Measurements from ENCODE around the gene KLC1. TPM values are rescaled to one million over a fixed set of nuclear protein-coding genes. Genes with fewer than 3 reads are reported as not detected.
A peak's percentile ranks its signal among the peaks of the same experiment; 100 is the strongest.
"Not testable (repeated sequence)": the region's sequence is repeated elsewhere in the genome, so short reads cannot be mapped to it uniquely, and the experiment has no call there.

KLC1 gene
- total and polyA plus RNA-seq, 11 donors = 127 to 241 (median 158) TPM

DNA sequence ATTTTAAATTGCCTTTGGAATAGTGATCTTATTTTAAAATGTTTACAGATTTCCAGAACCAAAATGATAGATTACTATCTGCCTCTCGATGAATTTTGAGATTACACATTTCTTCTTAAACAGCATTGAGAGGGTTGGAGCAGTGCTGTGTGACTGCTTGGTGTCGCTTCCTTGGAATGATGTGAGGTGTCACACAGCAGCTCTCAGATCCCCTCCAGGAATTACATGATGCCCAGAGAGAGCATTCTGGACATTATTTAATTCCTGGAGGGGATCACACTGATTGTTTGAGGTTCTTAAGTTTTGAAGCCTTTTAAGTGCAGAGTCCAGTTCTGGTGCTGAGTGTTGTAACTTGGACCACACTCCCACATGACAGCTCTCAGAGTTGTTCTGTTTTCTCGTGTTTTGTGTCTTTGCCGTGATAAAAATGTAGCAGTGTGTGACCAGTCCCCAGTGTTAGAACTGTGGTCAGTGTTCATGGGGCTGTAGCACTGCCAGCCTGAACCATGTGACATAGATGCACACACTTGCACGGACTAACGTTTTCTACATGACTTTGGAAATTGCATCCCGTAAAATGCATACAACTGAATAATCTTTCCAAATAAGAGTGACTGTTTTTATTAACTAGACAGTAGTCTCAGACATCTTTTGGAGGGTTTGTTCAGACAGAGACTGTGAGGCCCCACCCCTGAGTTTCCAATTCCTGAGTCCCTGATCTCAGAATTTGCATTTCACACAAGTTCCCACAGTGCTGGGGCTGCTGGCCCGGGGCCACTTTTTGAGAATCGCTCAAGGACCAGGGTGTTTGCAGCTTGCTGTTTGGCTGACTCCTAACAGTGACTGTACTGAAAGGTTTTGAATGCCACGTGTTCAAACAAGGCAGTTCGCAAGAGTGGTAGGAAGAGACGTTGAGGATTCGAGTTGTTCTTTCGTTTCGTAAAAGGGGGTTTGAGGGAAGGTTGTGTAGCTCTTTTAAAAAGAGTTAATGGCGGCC is 60.2 kb downstream of the KLC1 start:
- ATAC-seq (peak; percentile 34 to 72 (median 65)), DNase-seq (peak in 4 of 5 donors; percentile 46 to 64 (median 54))
- H3K36me3 ChIP-seq = peaks cover 2 to 100% (median 86%) of the 10 kb centered on the region in 9 donors
- H3K4me1 ChIP-seq = peaks cover 0 to 58% (median 20%) of the 10 kb centered on the region in 12 donors
- no peak for TF ChIP-seq POLR2A (IDR thresholded peaks at IDR 0.05)
- TF ChIP-seq, protein P1, sequence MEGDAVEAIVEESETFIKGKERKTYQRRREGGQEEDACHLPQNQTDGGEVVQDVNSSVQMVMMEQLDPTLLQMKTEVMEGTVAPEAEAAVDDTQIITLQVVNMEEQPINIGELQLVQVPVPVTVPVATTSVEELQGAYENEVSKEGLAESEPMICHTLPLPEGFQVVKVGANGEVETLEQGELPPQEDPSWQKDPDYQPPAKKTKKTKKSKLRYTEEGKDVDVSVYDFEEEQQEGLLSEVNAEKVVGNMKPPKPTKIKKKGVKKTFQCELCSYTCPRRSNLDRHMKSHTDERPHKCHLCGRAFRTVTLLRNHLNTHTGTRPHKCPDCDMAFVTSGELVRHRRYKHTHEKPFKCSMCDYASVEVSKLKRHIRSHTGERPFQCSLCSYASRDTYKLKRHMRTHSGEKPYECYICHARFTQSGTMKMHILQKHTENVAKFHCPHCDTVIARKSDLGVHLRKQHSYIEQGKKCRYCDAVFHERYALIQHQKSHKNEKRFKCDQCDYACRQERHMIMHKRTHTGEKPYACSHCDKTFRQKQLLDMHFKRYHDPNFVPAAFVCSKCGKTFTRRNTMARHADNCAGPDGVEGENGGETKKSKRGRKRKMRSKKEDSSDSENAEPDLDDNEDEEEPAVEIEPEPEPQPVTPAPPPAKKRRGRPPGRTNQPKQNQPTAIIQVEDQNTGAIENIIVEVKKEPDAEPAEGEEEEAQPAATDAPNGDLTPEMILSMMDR (IDR thresholded peaks at IDR 0.05) = no peak
- H3K27me3 ChIP-seq = no peaks in the 10 kb centered on the region
- H3K27ac ChIP-seq = peak overlapping the region in 3 of 12 donors; percentile 20 to 24 (median 21)
- peak overlapping the region in 1 of 12 donors; percentile 14 for H3K4me3 ChIP-seq
- intact Hi-C loops (cut with DNase I) = loop anchor here in 4 of 10 donors (5.0 to 10.0 kb wide), 4 partner anchors 42 to 114 kb away; partner anchors contain the start of gene KLC1 (in 1 of the 4)
- H3K9me3 ChIP-seq = no peaks in the 10 kb centered on the region
- WGBS, 4 donors = 58 to 64% (median 61%) methylated on average over 16 of the region's 16 CpGs

DNA sequence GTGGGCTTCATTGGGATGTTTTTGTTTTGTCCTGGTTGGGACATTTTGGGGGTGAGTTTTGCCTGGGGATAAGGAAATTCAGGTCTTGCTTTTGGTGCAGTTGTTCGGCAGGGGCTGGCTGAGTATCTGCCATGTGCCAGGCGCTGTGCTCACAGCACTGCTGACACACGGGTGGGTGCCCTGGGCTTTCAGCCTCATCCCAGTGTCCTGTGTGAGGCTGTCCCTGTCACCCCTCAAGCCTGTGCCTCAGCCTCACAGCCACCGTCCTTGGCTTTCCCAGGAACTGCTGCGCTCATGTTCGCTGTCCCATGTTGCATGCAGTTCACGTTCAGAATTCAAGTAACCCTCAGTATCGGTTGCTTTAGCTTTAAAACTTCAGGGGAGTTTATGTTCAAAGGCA is 61.3 kb downstream of the KLC1 start:
- DNase-seq = no peak
- Histone ChIP-seq H3K27me3 (no peaks in the 10 kb centered on the region), H3K27ac (no peak overlapping the region), H3K36me3 (peaks cover 2 to 99% (median 83%) of the 10 kb centered on the region in 9 donors), H3K4me1 (peaks cover 0 to 48% (median 12%) of the 10 kb centered on the region in 12 donors), H3K9me3 (no peaks in the 10 kb centered on the region), H3K4me3 (no peak overlapping the region)
- no peak for ATAC-seq
- WGBS, 4 donors = 83 to 90% (median 89%) methylated on average over 8 of the region's 8 CpGs
- intact Hi-C loops (cut with DNase I) = loop anchor here in 1 of 10 donors (10.0 kb wide), 1 partner anchor 116 kb away; no protein-coding TSS in a partner anchor
- no peak for TF ChIP-seq POLR2A (IDR thresholded peaks at IDR 0.05)
- TF ChIP-seq, protein P1 (IDR thresholded peaks at IDR 0.05) = no peak

DNA sequence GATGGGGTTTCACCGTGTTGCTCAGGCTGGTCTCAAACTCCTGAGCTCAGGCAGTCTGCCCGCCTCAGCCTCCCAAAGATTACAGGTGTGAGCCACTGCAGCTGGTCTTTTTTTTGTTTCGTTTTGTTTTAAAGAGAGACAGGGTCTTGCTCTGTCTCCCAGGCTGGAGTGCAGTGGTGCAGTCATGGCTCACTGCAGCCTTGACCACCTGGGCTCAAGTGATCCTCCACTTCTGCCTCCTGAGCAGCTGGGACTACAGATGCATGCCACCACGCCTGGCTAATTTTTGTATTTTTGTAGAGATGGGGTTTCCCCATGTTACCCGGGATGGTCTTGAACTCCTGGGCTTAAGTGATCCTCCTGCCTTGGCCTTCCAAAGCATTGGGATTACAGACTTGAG is 62.6 kb downstream of the KLC1 start:
- 93 to 95% (median 95%) methylated on average over 5 of the region's 5 CpGs for WGBS, 4 donors
- H3K4me3 ChIP-seq, H3K27ac ChIP-seq, ATAC-seq, H3K9me3 ChIP-seq, H3K27me3 ChIP-seq: not testable (repeated sequence)
- peaks cover 2 to 96% (median 70%) of the 10 kb centered on the region in 9 donors for H3K36me3 ChIP-seq
- DNase-seq = peak in 1 of 5 donors; percentile 4
- intact Hi-C loops (cut with DNase I) = loop anchor here in 1 of 10 donors (10.0 kb wide), 1 partner anchor 117 kb away; no protein-coding TSS in a partner anchor
- H3K4me1 ChIP-seq = peaks cover 3 to 55% (median 19%) of the 10 kb centered on the region in 12 donors

DNA sequence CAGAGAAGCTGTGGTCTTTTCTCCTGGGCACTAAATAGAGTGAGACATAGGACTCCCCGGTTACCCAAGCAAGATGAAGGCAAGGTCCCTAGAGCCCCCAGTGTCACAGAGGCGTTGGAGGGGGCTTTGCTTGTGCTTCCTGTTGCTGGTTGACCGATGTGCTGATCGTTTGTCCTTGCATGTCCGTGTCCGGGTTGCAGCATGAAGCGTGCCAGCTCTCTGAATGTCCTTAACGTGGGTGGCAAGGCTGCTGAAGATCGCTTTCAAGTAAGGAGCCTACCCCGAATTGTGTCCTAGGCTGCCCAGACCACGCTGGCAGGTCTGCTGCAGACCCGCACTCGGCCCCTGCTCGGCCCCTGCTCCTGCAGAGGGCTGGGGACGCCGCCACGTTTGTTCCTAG is 63.1 kb downstream of the KLC1 start:
- ATAC-seq (no peak), DNase-seq (peak in 1 of 5 donors; percentile 20)
- no peak overlapping the region for H3K4me3 ChIP-seq
- TF ChIP-seq POLR2A (IDR thresholded peaks at IDR 0.05) = no peak
- TF ChIP-seq, protein P1 (IDR thresholded peaks at IDR 0.05) = no peak
- H3K9me3 ChIP-seq = no peaks in the 10 kb centered on the region
- intact Hi-C loops (cut with DNase I) = loop anchor here in 1 of 10 donors (10.0 kb wide), 1 partner anchor 117 kb away; no protein-coding TSS in a partner anchor
- no peaks in the 10 kb centered on the region for H3K27me3 ChIP-seq
- peaks cover 8 to 55% (median 24%) of the 10 kb centered on the region in 12 donors for H3K4me1 ChIP-seq
- no peak overlapping the region for H3K27ac ChIP-seq
- 90 to 95% (median 92%) methylated on average over 12 to 17 of the region's 17 CpGs for WGBS, 4 donors
- H3K36me3 ChIP-seq = peaks cover 2 to 96% (median 65%) of the 10 kb centered on the region in 9 donors

All from heart left ventricle (tissue), 16 donors.